ENCODE measurements around the gene BCAS4. TPM values are rescaled to one million over a fixed set of nuclear protein-coding genes. Genes with fewer than 3 reads are reported as not detected.

The BCAS4 gene
- total RNA-seq, 1 experiment from 2014 or later, result 34.8 TPM

GRCh38 chr20:50918403-50918802, 123.5 kb downstream of the BCAS4 start:
- ChIA-PET POLR2A (no interaction called here), CTCF (no interaction called here)
- Histone ChIP-seq H3K9me3 (ENCODE audit: control insufficient read depth, insufficient read depth, low read depth, low read length) (no peaks in the 10 kb centered on the region), H3K27ac (ENCODE audit: low read length) (no peak overlapping the region; the same call in 1 of the 2 replicates), H3K4me3 (ENCODE audit: low read depth in 2 of 2, low read length in 2 of 2) (no peak overlapping the region), H3K36me3 (ENCODE audit: control insufficient read depth, insufficient read depth, low read length) (peaks cover 17% of the 10 kb centered on the region; the same call in 1 of the 2 replicates), H3K4me1 (ENCODE audit: control insufficient read depth, insufficient read depth, low read length) (peaks cover 49% of the 10 kb centered on the region), H3K27me3 (ENCODE audit: control insufficient read depth, insufficient read depth, low read length) (no peaks in the 10 kb centered on the region)
- no peak for DNase-seq (ENCODE audit: low read depth, low spot score)
- in situ Hi-C loops (cut with HindIII; ENCODE audit: low pct_unique_long_range_greater_than_20kb, low sequenced_read_pairs), result no loop called here
- intact Hi-C loops (cut with micrococcal nuclease; ENCODE audit: unreplicated experiment), result no loop called here
- no peak for ATAC-seq
- TF ChIP-seq POLR2AphosphoS5 (IDR thresholded peaks at IDR 0.05; ENCODE audit: low read depth, low read length), result no peak
- no peak for TF ChIP-seq TCF7L2 (IDR thresholded peaks at IDR 0.05; ENCODE audit: low read depth, low read length)
- no peak for TF ChIP-seq REST (IDR thresholded peaks at IDR 0.05; ENCODE audit: insufficient read depth in 1 of 2, low read depth in 2 of 2, low read length in 1 of 2)
- no peak for TF ChIP-seq SIN3A (IDR thresholded peaks at IDR 0.05; ENCODE audit: borderline replicate concordance, insufficient read depth, low read depth, low read length)
- no peak for TF ChIP-seq CTCF (IDR thresholded peaks at IDR 0.05)
- TSS peak; percentile 7 for BruUV-seq (replicated peaks)

GRCh38 chr20:50919567-50919966, 124.7 kb downstream of the BCAS4 start:
- Histone ChIP-seq H3K4me3 (ENCODE audit: low read depth in 2 of 2, low read length in 2 of 2) (no peak overlapping the region), H3K36me3 (ENCODE audit: control insufficient read depth, insufficient read depth, low read length) (peaks cover 18% of the 10 kb centered on the region; the same call in 1 of the 2 replicates), H3K27ac (ENCODE audit: low read length) (no peak overlapping the region), H3K4me1 (ENCODE audit: control insufficient read depth, insufficient read depth, low read length) (peaks cover 38% of the 10 kb centered on the region), H3K9me3 (ENCODE audit: control insufficient read depth, insufficient read depth, low read depth, low read length) (no peaks in the 10 kb centered on the region), H3K27me3 (ENCODE audit: control insufficient read depth, insufficient read depth, low read length) (no peaks in the 10 kb centered on the region)
- TF ChIP-seq REST (IDR thresholded peaks at IDR 0.05; ENCODE audit: insufficient read depth in 1 of 2, low read depth in 2 of 2, low read length in 1 of 2), result no peak
- TF ChIP-seq TCF7L2 (IDR thresholded peaks at IDR 0.05; ENCODE audit: low read depth, low read length), result no peak
- TF ChIP-seq POLR2AphosphoS5 (IDR thresholded peaks at IDR 0.05; ENCODE audit: low read depth, low read length), result no peak
- TF ChIP-seq SIN3A (IDR thresholded peaks at IDR 0.05; ENCODE audit: borderline replicate concordance, insufficient read depth, low read depth, low read length), result no peak
- no peak for TF ChIP-seq CTCF (IDR thresholded peaks at IDR 0.05)
- no peak for DNase-seq (ENCODE audit: low read depth, low spot score)
- ChIA-PET CTCF (interaction anchor here (0.6 to 0.9 kb wide), 2 partner anchors 14 to 68 kb away, joined by 5 to 10 read pairs; no protein-coding TSS in a partner anchor), POLR2A (interaction anchor here (0.6 kb wide), 1 partner anchor 7 kb away, joined by 3 read pairs; no protein-coding TSS in a partner anchor)
- ATAC-seq, result no peak
- intact Hi-C loops (cut with micrococcal nuclease; ENCODE audit: unreplicated experiment), result no loop called here
- BruUV-seq (replicated peaks), result no TSS peak
- in situ Hi-C loops (cut with HindIII; ENCODE audit: low pct_unique_long_range_greater_than_20kb, low sequenced_read_pairs), result no loop called here

Data from Panc1 (cell line).